ENCODE results near the gene ARFGEF3. TPM values are rescaled to one million over a fixed set of nuclear protein-coding genes. Genes with fewer than 3 reads are reported as not detected.

ARFGEF3 gene
- total RNA-seq, 4 donors from 2014 or later, result 8.9 to 12.0 (median 10.5) TPM

DNA sequence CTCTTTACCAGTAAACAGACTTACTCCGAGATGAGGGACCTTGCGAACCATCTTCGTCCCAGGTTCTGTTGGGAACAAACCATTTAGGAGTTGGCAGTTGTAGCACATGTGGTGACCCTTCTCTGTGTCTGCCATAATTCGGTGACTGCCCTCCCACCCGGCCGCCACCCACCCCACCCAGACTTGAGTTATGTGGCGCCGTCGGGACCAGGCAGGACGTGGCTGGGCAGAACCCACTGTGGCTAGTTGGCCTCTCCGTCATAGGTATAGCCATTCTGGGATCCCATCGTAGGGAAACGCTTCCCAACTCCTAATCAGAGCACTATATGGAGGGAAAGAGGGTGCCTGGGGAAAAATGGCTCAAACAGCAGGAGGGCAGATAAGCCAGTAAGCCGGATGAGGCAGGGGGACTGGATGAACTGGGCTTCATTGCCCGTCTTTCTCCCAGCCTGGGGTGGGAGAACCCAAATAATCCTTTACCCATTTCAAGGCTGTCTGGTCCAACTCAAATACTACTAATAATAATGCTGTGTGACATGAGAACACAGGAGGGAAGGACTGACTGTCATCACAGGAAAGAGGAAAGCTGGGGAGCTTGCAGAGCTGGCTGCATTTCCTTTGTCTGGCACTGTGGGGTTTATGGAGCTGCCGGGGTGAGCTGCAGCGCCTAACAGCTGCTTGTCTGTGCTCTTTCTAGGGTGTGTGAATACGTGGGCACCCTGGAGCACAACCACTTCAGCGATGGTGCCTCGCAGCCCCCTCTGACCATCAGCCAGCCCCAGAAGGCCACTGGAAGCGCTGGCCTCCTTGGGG lies 129.5 kb downstream of the ARFGEF3 start:
- no peak overlapping the region for H3K4me3 ChIP-seq
- H3K9me3 ChIP-seq, result no peaks in the 10 kb centered on the region
- no peaks in the 10 kb centered on the region for H3K27me3 ChIP-seq
- no peaks in the 10 kb centered on the region for H3K36me3 ChIP-seq
- H3K4me1 ChIP-seq, result no peaks in the 10 kb centered on the region
- DNase-seq, result no peak
- TF ChIP-seq POLR2A (IDR thresholded peaks at IDR 0.05), result no peak
- TF ChIP-seq, protein P1, sequence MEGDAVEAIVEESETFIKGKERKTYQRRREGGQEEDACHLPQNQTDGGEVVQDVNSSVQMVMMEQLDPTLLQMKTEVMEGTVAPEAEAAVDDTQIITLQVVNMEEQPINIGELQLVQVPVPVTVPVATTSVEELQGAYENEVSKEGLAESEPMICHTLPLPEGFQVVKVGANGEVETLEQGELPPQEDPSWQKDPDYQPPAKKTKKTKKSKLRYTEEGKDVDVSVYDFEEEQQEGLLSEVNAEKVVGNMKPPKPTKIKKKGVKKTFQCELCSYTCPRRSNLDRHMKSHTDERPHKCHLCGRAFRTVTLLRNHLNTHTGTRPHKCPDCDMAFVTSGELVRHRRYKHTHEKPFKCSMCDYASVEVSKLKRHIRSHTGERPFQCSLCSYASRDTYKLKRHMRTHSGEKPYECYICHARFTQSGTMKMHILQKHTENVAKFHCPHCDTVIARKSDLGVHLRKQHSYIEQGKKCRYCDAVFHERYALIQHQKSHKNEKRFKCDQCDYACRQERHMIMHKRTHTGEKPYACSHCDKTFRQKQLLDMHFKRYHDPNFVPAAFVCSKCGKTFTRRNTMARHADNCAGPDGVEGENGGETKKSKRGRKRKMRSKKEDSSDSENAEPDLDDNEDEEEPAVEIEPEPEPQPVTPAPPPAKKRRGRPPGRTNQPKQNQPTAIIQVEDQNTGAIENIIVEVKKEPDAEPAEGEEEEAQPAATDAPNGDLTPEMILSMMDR (IDR thresholded peaks at IDR 0.05), result no peak
- no peak overlapping the region for H3K27ac ChIP-seq

DNA sequence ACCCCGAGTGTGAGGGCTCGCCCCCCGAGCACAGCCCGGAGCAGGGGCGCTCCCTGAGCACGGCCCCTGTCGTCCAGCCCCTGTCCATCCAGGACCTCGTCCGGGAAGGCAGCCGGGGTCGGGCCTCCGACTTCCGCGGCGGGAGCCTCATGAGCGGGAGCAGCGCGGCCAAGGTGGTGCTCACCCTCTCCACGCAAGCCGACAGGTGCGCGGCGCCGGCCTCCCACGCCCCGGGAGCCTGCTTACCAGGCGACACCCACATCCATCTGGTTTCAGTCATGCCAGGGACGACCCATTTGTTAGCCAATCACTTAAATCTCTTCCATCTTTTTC lies 130.1 kb downstream of the ARFGEF3 start:
- DNase-seq, result no peak
- Histone ChIP-seq H3K27ac (no peak overlapping the region), H3K27me3 (no peaks in the 10 kb centered on the region), H3K4me1 (no peaks in the 10 kb centered on the region), H3K9me3 (no peaks in the 10 kb centered on the region), H3K4me3 (no peak overlapping the region), H3K36me3 (peaks cover 0 to 2% (median 0%) of the 10 kb centered on the region in 3 donors)
- TF ChIP-seq POLR2A (IDR thresholded peaks at IDR 0.05), result no peak
- TF ChIP-seq, protein P1 (IDR thresholded peaks at IDR 0.05), result no peak

DNA sequence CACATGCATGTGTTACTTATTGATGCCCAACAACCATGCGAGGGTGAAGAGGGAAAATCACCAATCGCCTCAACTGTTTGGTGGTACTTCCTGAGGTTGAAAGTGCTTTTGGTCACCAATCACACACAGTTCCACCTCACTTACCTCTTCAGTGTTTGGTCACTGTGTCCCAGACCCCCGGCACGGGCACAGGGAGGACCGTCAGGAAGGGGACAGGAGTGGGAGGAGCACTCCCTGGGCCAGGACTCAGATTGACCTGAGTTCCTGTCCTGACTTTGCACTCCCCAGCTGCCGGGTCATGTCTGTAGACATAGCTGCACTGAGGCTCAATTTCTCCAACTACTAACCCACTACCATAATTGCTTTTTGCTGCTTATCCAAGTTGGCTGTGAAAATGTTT lies 130.7 kb downstream of the ARFGEF3 start:
- Histone ChIP-seq H3K9me3 (no peaks in the 10 kb centered on the region), H3K4me1 (no peaks in the 10 kb centered on the region), H3K27ac (no peak overlapping the region), H3K4me3 (no peak overlapping the region), H3K27me3 (no peaks in the 10 kb centered on the region), H3K36me3 (peaks cover 0 to 3% (median 0%) of the 10 kb centered on the region in 3 donors)
- no peak for TF ChIP-seq POLR2A (IDR thresholded peaks at IDR 0.05)
- TF ChIP-seq, protein P1 (IDR thresholded peaks at IDR 0.05), result no peak
- DNase-seq, result no peak

DNA sequence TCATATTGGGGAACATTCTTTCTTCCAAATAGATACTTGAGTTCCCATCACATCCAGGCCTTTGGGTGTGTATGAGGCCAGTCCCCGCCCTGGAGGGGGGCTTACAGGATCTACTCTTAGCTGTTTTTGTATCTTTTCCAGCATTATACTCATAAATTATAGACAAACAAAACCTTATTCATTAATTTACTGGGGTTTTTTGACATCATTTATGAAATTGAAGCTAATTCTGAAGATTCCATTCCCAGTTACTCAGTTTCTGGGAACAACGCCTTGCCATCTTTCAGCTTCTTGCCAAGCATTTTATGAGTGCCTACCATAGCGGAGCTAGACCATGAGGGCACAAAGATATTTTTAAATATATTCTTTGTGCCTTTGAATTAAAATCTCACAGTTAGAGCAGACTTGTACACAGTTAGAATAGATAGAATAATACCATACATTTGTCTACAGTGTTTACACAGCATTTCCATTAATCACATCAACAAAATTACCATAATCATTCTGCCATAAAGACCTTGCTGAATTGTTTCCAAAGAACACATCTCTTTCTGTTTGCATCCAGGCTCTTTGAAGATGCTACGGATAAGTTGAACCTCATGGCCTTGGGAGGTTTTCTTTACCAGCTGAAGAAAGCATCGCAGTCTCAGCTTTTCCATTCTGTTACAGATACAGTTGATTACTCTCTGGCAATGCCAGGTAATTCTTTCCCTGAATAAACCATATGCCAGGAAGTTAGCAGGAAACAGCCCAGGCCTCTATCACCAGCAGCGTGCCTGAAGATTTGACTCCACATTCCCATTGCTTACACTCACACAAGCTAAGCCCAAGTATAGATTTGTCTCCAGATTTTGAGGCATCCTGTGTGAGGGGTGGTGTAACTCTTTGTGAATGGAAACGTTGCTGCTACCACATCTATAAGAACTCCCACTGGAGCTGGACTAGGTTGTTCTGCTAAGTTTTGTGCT lies 132.0 kb downstream of the ARFGEF3 start:
- TF ChIP-seq, protein P1 (IDR thresholded peaks at IDR 0.05), result no peak
- TF ChIP-seq POLR2A (IDR thresholded peaks at IDR 0.05), result no peak
- Histone ChIP-seq H3K27me3 (no peaks in the 10 kb centered on the region), H3K27ac (no peak overlapping the region), H3K4me3 (no peak overlapping the region), H3K9me3 (no peaks in the 10 kb centered on the region), H3K4me1 (no peaks in the 10 kb centered on the region), H3K36me3 (peaks cover 0 to 3% (median 0%) of the 10 kb centered on the region in 3 donors)
- no peak for DNase-seq

DNA sequence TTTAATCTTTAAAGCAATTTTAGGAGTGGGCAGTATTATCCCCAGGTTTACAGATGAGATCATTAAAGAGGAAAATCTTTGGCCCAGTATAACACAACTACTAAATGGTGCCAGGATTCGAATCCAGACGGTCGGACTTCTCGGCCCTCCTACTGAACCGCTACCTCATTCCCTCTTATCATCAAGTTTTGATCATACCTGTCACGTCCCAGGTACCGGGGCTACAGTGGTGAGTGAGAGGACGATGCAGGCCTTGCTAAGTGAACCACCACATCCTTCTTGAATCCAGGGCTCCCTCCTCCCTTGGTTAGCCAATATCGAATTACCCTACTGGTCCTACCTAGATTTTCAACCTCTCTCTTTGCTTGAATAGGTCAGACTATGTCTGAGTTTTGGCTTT lies 134.6 kb downstream of the ARFGEF3 start:
- Histone ChIP-seq H3K4me1 (no peaks in the 10 kb centered on the region), H3K9me3 (no peaks in the 10 kb centered on the region), H3K4me3 (no peak overlapping the region), H3K27ac (no peak overlapping the region), H3K27me3 (no peaks in the 10 kb centered on the region), H3K36me3 (peaks cover 0 to 3% (median 0%) of the 10 kb centered on the region in 3 donors)
- DNase-seq, result no peak
- TF ChIP-seq, protein P1 (IDR thresholded peaks at IDR 0.05), result no peak
